GM21381 (cell line): Measurements from ENCODE around the gene SLC22A4.

Experiments used
- ATAC-seq: cut with Tn5 transposase; IDR thresholded peaks from one replicate; pipeline ENCODE4 v1.9.1; 2021; ENCODE audit warnings: mild to moderate bottlenecking, moderate library complexity; ENCODE audit not compliant: unreplicated experiment

SLC22A4 gene

DNA sequence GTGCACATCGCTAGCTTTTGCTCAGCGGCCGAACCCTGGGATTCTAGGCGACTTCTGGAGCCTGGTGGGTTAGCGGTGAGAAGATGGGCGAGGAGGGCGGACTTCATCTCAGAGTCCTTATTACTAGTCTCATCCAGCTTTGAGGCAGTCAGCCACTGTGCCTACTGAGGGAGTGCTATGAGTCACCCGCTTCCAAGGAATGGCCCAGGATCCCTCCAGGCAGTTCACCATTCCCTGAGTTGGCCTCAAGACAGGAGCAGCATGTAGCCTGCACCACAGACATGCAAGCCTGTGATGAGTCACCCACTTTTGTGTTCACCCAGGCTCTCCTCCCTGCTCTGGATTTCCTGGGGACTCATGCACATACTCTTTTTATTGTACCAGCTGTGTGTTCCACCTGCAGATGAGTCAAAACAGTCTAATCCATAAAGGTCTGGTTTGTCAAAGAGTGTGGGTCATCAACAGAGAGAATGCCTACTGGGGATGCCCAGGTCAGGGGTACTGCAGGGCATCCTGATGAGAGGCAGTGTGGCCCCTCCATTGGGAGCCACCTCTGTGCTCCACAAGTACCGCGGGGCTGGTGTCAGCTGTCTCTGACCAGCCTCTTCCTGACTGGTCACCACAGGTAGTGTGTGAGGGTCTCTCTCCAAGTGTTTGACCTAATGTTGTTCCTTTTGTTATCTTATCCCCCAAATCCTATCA, 95.5 kb downstream of the SLC22A4 start:
- no peak for ATAC-seq

- no peak for ATAC-seq
Observed at GRCh38 chr5:132391247-132391646, 97.1 kb downstream of the SLC22A4 start.

- ATAC-seq, result no peak
Observed at GRCh38 chr5:132391870-132392269, 97.7 kb downstream of the SLC22A4 start.

GRCh38 chr5:132392411-132392810, 98.2 kb downstream of the SLC22A4 start:
- ATAC-seq, result no peak

- no peak for ATAC-seq
Observed at GRCh38 chr5:132392978-132393825, 99.0 kb downstream of the SLC22A4 start.
